GM18519 (cell line): Measurements from ENCODE around the gene RBM28.
"Not testable (repeated sequence)": the region's sequence is repeated elsewhere in the genome, so short reads cannot be mapped to it uniquely, and the experiment has no call there.

Source experiments
- ATAC-seq: cut with Tn5 transposase; IDR thresholded peaks from one replicate; pipeline ENCODE4 v1.9.1; 2021; ENCODE audit warnings: mild to moderate bottlenecking, moderate library complexity; ENCODE audit not compliant: unreplicated experiment, low FRiP score

Gene RBM28

GRCh38 chr7:128298004-128298403 lies 45.7 kb downstream of the RBM28 start:
- ATAC-seq: not testable (repeated sequence)

- no peak for ATAC-seq
Observed at GRCh38 chr7:128287556-128287955, 56.2 kb downstream of the RBM28 start.

GRCh38 chr7:128284102-128284501 lies 59.6 kb downstream of the RBM28 start:
- no peak for ATAC-seq

GRCh38 chr7:128281605-128282380 lies 61.9 kb downstream of the RBM28 start:
- no peak for ATAC-seq

GRCh38 chr7:128280451-128280850 lies 63.3 kb downstream of the RBM28 start:
- not testable (repeated sequence) for ATAC-seq

GRCh38 chr7:128279124-128279713 lies 64.5 kb downstream of the RBM28 start:
- no peak for ATAC-seq

GRCh38 chr7:128278366-128278765 lies 65.3 kb downstream of the RBM28 start:
- ATAC-seq: no peak

GRCh38 chr7:128275681-128276080 lies 68.0 kb downstream of the RBM28 start:
- no peak for ATAC-seq

GRCh38 chr7:128274884-128275603 lies 68.7 kb downstream of the RBM28 start:
- ATAC-seq: no peak

GRCh38 chr7:128274246-128274883 lies 69.3 kb downstream of the RBM28 start:
- no peak for ATAC-seq

- ATAC-seq: no peak
Observed at GRCh38 chr7:128271942-128272481, 71.7 kb downstream of the RBM28 start.

- ATAC-seq: no peak
Observed at GRCh38 chr7:128271471-128271941, 72.2 kb downstream of the RBM28 start.

GRCh38 chr7:128270826-128271272 lies 72.9 kb downstream of the RBM28 start:
- ATAC-seq: no peak

GRCh38 chr7:128268233-128268632 lies 75.5 kb downstream of the RBM28 start:
- no peak for ATAC-seq

GRCh38 chr7:128267595-128267924 lies 76.1 kb downstream of the RBM28 start:
- ATAC-seq: no peak

GRCh38 chr7:128266883-128267594 lies 76.7 kb downstream of the RBM28 start:
- ATAC-seq: no peak

- ATAC-seq: no peak
Observed at GRCh38 chr7:128266529-128266882, 77.2 kb downstream of the RBM28 start.

GRCh38 chr7:128265906-128266300 lies 77.8 kb downstream of the RBM28 start:
- ATAC-seq: no peak

GRCh38 chr7:128265156-128265905 lies 78.4 kb downstream of the RBM28 start:
- ATAC-seq: no peak
